GM12892 (cell line): Measurements from ENCODE around the gene PCYT1B.

Source experiments
- POLR2A ChIP-seq: IDR thresholded peaks from 2 replicates; pipeline ENCODE4 v1.6.1; 2011; ENCODE audit warnings: low read depth, low read length, control low read depth
- POLR2AphosphoS5 ChIP-seq: IDR thresholded peaks from 2 replicates; pipeline ENCODE4 v1.6.1; 2011; ENCODE audit warnings: low read depth, low read length, control low read depth

GRCh38 chrX:24607616-24608015 lies 39.5 kb downstream of the PCYT1B start:
- TF ChIP-seq POLR2A, result no peak
- no peak for TF ChIP-seq POLR2AphosphoS5
